Measurements from ENCODE around the gene HELZ.
"Not testable (repeated sequence)": the region's sequence is repeated elsewhere in the genome, so short reads cannot be mapped to it uniquely, and the experiment has no call there.

DNA sequence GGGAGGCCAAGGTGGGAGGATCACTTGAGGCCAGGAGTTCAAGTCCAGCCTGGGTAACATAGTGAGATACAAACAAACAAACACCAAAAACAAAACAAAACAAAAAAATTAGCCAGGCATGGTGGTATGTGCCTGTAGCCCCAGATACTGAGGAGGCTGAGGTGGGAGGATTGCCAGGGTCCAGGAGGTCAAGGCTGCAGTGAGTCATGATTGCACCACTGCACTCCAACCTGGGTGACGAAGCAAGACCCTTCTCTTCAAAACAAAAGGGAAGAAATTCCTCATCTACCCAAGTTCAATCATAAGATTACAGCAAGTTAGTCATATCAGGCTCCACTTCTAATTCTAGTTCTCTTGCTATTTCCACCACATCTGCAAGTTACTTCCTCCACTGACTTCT is 149.7 kb downstream of the HELZ start:
- not testable (repeated sequence) for TF ChIP-seq CTCF (tag by site-specific recombination; IDR thresholded peaks at IDR 0.05); ZXDB (tag by site-specific recombination; IDR thresholded peaks at IDR 0.05); ZNF76 (tag by site-specific recombination; IDR thresholded peaks at IDR 0.05; ENCODE audit: borderline replicate concordance, low read depth); ZNF239 (tag by site-specific recombination; IDR thresholded peaks at IDR 0.05); BCL11A (tag by site-specific recombination; IDR thresholded peaks at IDR 0.05; ENCODE audit: low read depth); BCL11B (tag by site-specific recombination; IDR thresholded peaks at IDR 0.05; ENCODE audit: low read depth); ZNF174 (tag by site-specific recombination; IDR thresholded peaks at IDR 0.05); ZNF223 (tag by site-specific recombination; IDR thresholded peaks at IDR 0.05); PRDM1 (tag by site-specific recombination; IDR thresholded peaks at IDR 0.05)
